GM12878 (cell line): ENCODE data around the gene MAP4K4. TPM values are rescaled to one million over a fixed set of nuclear protein-coding genes. Genes with fewer than 3 reads are reported as not detected.

Source experiments
- ATAC-seq: fragments of 200-7000 bp; cut with Tn5 transposase; 3 replicates; pipeline ENCODE4 v1.9.1; 2020; ENCODE audit warnings: mild to moderate bottlenecking, moderate library complexity
- BruUV-seq: library from RNA; stranded (reverse); fragments of 400-500 nt; replicated peaks from 2 replicates; lab custom pipeline; 2021; lab: Mats Ljungman, UMichigan
- CTCF ChIA-PET: fragments of 300-600 bp; sonication (Branson Sonifier 250); formaldehyde crosslinking; extraction: SDS; loops from one replicate; lab custom pipeline; 2021; ENCODE audit warnings: inconsistent platforms; lab: Yijun Ruan, JAX
- POLR2A ChIA-PET: fragments of 350-600 bp; formaldehyde crosslinking; extraction: SDS; loops from one replicate; lab custom pipeline; 2021; ENCODE audit warnings: inconsistent platforms; lab: Charles Lee
- RAD21 ChIA-PET: fragments of 300-600 bp; sonication (Branson Sonifier 250); formaldehyde crosslinking; loops from one replicate; lab custom pipeline; 2023; ENCODE audit warnings: antibody characterized with exemption; ENCODE audit not compliant: unreplicated experiment; lab: Charles Lee
- SMC1A ChIA-PET: fragments of 300-600 bp; sonication (Branson Sonifier 250); formaldehyde crosslinking; loops from one replicate; lab custom pipeline; 2023; ENCODE audit not compliant: unreplicated experiment, uncharacterized antibody; lab: Charles Lee
- DNase-seq: peaks from one replicate; pipeline ENCODE4 v3.0.0-alpha.2; 2011; ENCODE audit warnings: low read depth, low spot score
- FAIRE-seq: peaks from 3 replicates; lab custom pipeline; 2011; peaks lifted over from hg19 to GRCh38; lab: Jason Lieb, UNC
- H2AFZ ChIP-seq: 2 replicates; pipeline ENCODE4 v1.6.0; 2011; ENCODE audit warnings: low read depth, low read length, control low read depth; ENCODE audit not compliant: control insufficient read depth
- H3K27ac ChIP-seq: 2 replicates; pipeline ENCODE4 v1.5.1; 2011; ENCODE audit warnings: control low read depth; ENCODE audit not compliant: control insufficient read depth, insufficient read depth
- H3K27me3 ChIP-seq, 2 experiments: replicated peaks in 1 of 2; 2 replicates each; pipeline versions ENCODE4 v1.6.0 to v1.6.1; 2011; ENCODE audit warnings: low read length in 1 of 2; ENCODE audit not compliant: control insufficient read depth in 2 of 2, insufficient read depth in 2 of 2
- H3K36me3 ChIP-seq, 2 experiments: 2 replicates each; pipeline ENCODE4 v1.5.1; 2011; ENCODE audit warnings: low read length in 1 of 2; ENCODE audit not compliant: control insufficient read depth in 2 of 2, insufficient read depth in 2 of 2
- H3K4me1 ChIP-seq: 2 replicates; pipeline ENCODE4 v1.6.1; 2011; ENCODE audit warnings: mild to moderate bottlenecking, low read length, moderate library complexity, mixed read lengths; ENCODE audit not compliant: control insufficient read depth, insufficient read depth
- H3K4me2 ChIP-seq: 2 replicates; pipeline ENCODE4 v1.6.0; 2011; ENCODE audit warnings: control low read depth; ENCODE audit not compliant: control insufficient read depth, insufficient read depth
- H3K4me3 ChIP-seq: fragments of 200-600 bp; sonication (generic); 2 replicates; pipeline ENCODE4 v1.5.1; 2016
- H3K79me2 ChIP-seq: 2 replicates; pipeline ENCODE4 v1.6.0; 2011; ENCODE audit warnings: low read length; ENCODE audit not compliant: control insufficient read depth, insufficient read depth
- H3K9ac ChIP-seq: 2 replicates; pipeline ENCODE4 v1.8.0; 2011; ENCODE audit warnings: low read length, control low read depth, mixed read lengths; ENCODE audit not compliant: control insufficient read depth, insufficient read depth
- H3K9me3 ChIP-seq: replicated peaks from 3 replicates; pipeline ENCODE4 v1.5.1; 2011; ENCODE audit warnings: mild to moderate bottlenecking, low read length; ENCODE audit not compliant: control insufficient read depth, insufficient read depth
- H4K20me1 ChIP-seq: 2 replicates; pipeline ENCODE4 v1.6.0; 2011; ENCODE audit not compliant: control insufficient read depth, insufficient read depth
- ATF2 ChIP-seq: IDR thresholded peaks from 2 replicates; pipeline ENCODE4 v1.6.1; 2012; ENCODE audit warnings: low read length, inconsistent platforms
- ATF7 ChIP-seq: fragments of 450-650 bp; IDR thresholded peaks from 2 replicates; pipeline ENCODE4 v1.6.1; 2016; ENCODE audit warnings: low read depth, mild to moderate bottlenecking
- BMI1 ChIP-seq: fragments of 450-650 bp; IDR thresholded peaks from 2 replicates; pipeline ENCODE4 v1.6.1; 2016; ENCODE audit warnings: mild to moderate bottlenecking, moderate library complexity, borderline replicate concordance
- CHD1 ChIP-seq: IDR thresholded peaks from 2 replicates; pipeline ENCODE4 v1.6.1; 2012; ENCODE audit warnings: low read depth, low read length, improper control_type of control experiment
- EGR1 ChIP-seq, 2 experiments: IDR thresholded peaks; 1 replicate in 1 of 2; 2 replicates in 1 of 2; pipeline ENCODE4 v1.6.1; 2011 to 2012; ENCODE audit warnings: low read depth in 2 of 2, low read length in 2 of 2, borderline replicate concordance in 1 of 2, mild to moderate bottlenecking in 1 of 2, moderate library complexity in 1 of 2
- EZH2 ChIP-seq: IDR thresholded peaks from 2 replicates; pipeline ENCODE4 v1.6.1; 2012; ENCODE audit warnings: low read depth, mild to moderate bottlenecking, control low read depth, inconsistent platforms, low read length, borderline replicate concordance; ENCODE audit not compliant: control insufficient read depth
- NR2C1 ChIP-seq: fragments of 450-650 bp; IDR thresholded peaks from 2 replicates; pipeline ENCODE4 v1.6.1; 2017; ENCODE audit warnings: antibody characterized with exemption, mild to moderate bottlenecking, moderate library complexity
- RAD21 ChIP-seq: IDR thresholded peaks from 2 replicates; pipeline ENCODE4 v1.6.1; 2011; ENCODE audit warnings: mild to moderate bottlenecking, low read depth, low read length, moderate library complexity; ENCODE audit not compliant: insufficient read depth
- ZNF687 ChIP-seq: fragments of 450-650 bp; IDR thresholded peaks from 2 replicates; pipeline ENCODE4 v1.6.1; 2017; ENCODE audit warnings: mild to moderate bottlenecking, moderate library complexity
- WGBS: methylation state at CpG from one replicate; pipeline ENCODE4 v1.1.6; 2016; ENCODE audit warnings: low lambda C conversion rate; ENCODE audit not compliant: insufficient replicate concordance, insufficient coverage; ENCODE audit errors: missing lambda C conversion rate; 5-methylcytosine and 5-hydroxymethylcytosine counted together
- in situ Hi-C: fragments of 300-500 bp; cut with MboI; formaldehyde crosslinking; loops from 9 replicates; pipeline ENCODE4 v1.14.3; 2018; ENCODE audit warnings: mixed read lengths
- intact Hi-C: fragments of 100-400 bp; cut with micrococcal nuclease; formaldehyde crosslinking; loops from one replicate; pipeline ENCODE4 v1.14.2; 2022; ENCODE audit not compliant: unreplicated experiment
- polyA plus RNA-seq, 11 experiments: library from polyadenylated mRNA; depleted of rRNA in 4 of 11; unstranded in 6 of 11; stranded (reverse) in 5 of 11; fragments of >200 nt; fragmentation: Nextera tagmentation in 4 of 11; fragmentation: Illumina TruSeq in 1 of 11; extraction: Ambion mirVana in 4 of 11; extraction: Trizol in 1 of 11; gene quantifications; 1 replicate in 1 of 11; 2 replicates in 10 of 11; pipeline versions ENCODE4 v1.2.1 to v1.2.3, GENCODE V29; 2011 to 2016; ENCODE audit warnings: inconsistent platforms in 2 of 11, missing spikeins in 2 of 11, low read depth in 1 of 11
- total RNA-seq, 4 experiments: library from RNA; depleted of rRNA in 3 of 4; stranded (reverse); fragments of >200 nt in 3 of 4; fragmentation: Illumina TruSeq in 1 of 4; extraction: Trizol in 1 of 4; gene quantifications; 2 replicates each; pipeline versions ENCODE4 v1.2.1 to v1.2.3, GENCODE V29; 2013 to 2021

MAP4K4 gene
- total and polyA plus RNA-seq, 10 of the 15 experiments (the other 5 are each of a cell fraction or from before 2014, with no cell fraction given), result 1.9 to 50.4 (median 9.7) TPM

GRCh38 chr2:101887328-101887727, 189.8 kb downstream of the MAP4K4 start (continued):
- no peak for TF ChIP-seq ZNF687

GRCh38 chr2:101889460-101890098, 192.1 kb downstream of the MAP4K4 start:
- in situ Hi-C loops, result loop anchor here (10.0 kb wide), 1 partner anchor 555 kb away; no protein-coding TSS in a partner anchor
- no peak overlapping the region for H2AFZ ChIP-seq
- ATAC-seq (no peak), DNase-seq (no peak), FAIRE-seq (no peak)
- H3K27me3 ChIP-seq, result no peaks in the 10 kb centered on the region
- no TSS peak for BruUV-seq
- no peak for TF ChIP-seq BMI1
- TF ChIP-seq NR2C1, result no peak
- no peak for TF ChIP-seq EGR1 (IDR thresholded peaks at IDR 0.05; ENCODE audit: borderline replicate concordance in 1 of 2, low read depth in 2 of 2, low read length in 2 of 2)
- TF ChIP-seq RAD21, result no peak
- TF ChIP-seq ATF7, result no peak
- no peak for TF ChIP-seq EZH2
- TF ChIP-seq ATF2, result no peak
- TF ChIP-seq CHD1, result no peak
- intact Hi-C loops, result no loop called here
- POLR2A ChIA-PET, result no interaction called here
- RAD21 ChIA-PET, result interaction anchor here (1.0 to 1.1 kb wide), 2 partner anchors 116 to 527 kb away, joined by 3 read pairs; no protein-coding TSS in a partner anchor
- H3K27ac ChIP-seq, result no peak overlapping the region
- SMC1A ChIA-PET, result interaction anchor here (0.5 to 0.6 kb wide), 2 partner anchors 15 to 537 kb away, joined by 3 read pairs; no protein-coding TSS in a partner anchor
- 43% methylated on average over 7 of the region's 7 CpGs for WGBS
- H3K9me3 ChIP-seq, result no peaks in the 10 kb centered on the region
- no peaks in the 10 kb centered on the region for H3K36me3 ChIP-seq
- no peaks in the 10 kb centered on the region for H3K79me2 ChIP-seq
- H3K4me3 ChIP-seq, result no peak overlapping the region
- H3K4me1 ChIP-seq, result no peaks in the 10 kb centered on the region
- H3K4me2 ChIP-seq, result no peak overlapping the region
- CTCF ChIA-PET, result interaction anchor here (2.4 kb wide), 2 partner anchors 117 to 351 kb away, joined by 7 to 9 read pairs; no protein-coding TSS in a partner anchor
- H4K20me1 ChIP-seq, result no peaks in the 10 kb centered on the region
- no peak overlapping the region for H3K9ac ChIP-seq
